Heart right ventricle (tissue), 16 donors: Measurements from ENCODE around the gene CCL27. TPM values are rescaled to one million over a fixed set of nuclear protein-coding genes. Genes with fewer than 3 reads are reported as not detected.
A peak's percentile ranks its signal among the peaks of the same experiment; 100 is the strongest.

ENCODE experiments used
- ATAC-seq, 8 donors: fragments of 200-7000 bp; cut with Tn5 transposase; one replicate each; pipeline ENCODE4 v1.9.1; 2020; ENCODE audit warnings: mild to moderate bottlenecking in 8 of 8, moderate library complexity in 8 of 8, moderate number of reproducible peaks in 1 of 8
- DNase-seq, 2 donors: peaks; one replicate each; pipeline ENCODE4 v3.0.0-alpha.2; 2020
- H3K27ac ChIP-seq, 10 donors: fragments of 200-600 bp; sonication (generic) in 2 of 10; one replicate each; pipeline versions ENCODE4 v1.5.0 to v1.8.0; 2020 to 2022; ENCODE audit warnings: mild to moderate bottlenecking in 3 of 10
- H3K27me3 ChIP-seq, 7 donors: fragments of 200-600 bp; one replicate each; pipeline ENCODE4 v1.8.0; 2021 to 2022; ENCODE audit warnings: mild to moderate bottlenecking in 2 of 7
- H3K36me3 ChIP-seq, 9 donors: fragments of 200-600 bp; sonication (generic) in 1 of 9; one replicate each; pipeline versions ENCODE4 v1.5.0 to v1.8.0; 2020 to 2022; ENCODE audit warnings: mild to moderate bottlenecking in 2 of 9
- H3K4me1 ChIP-seq, 9 donors: fragments of 200-600 bp; sonication (generic) in 1 of 9; one replicate each; pipeline versions ENCODE4 v1.5.0 to v1.8.0; 2020 to 2022; ENCODE audit warnings: mild to moderate bottlenecking in 4 of 9
- H3K4me3 ChIP-seq, 10 donors: fragments of 200-600 bp; sonication (generic) in 2 of 10; one replicate each; pipeline versions ENCODE4 v1.5.0 to v1.8.0; 2020 to 2022; ENCODE audit warnings: mild to moderate bottlenecking in 7 of 10, moderate library complexity in 2 of 10
- H3K9me3 ChIP-seq, 11 donors: fragments of 200-600 bp in 10 of 11; sonication (generic) in 2 of 11; one replicate each; pipeline versions ENCODE4 v1.5.0 to v1.8.0; 2013 to 2022; ENCODE audit warnings: mild to moderate bottlenecking in 2 of 11, control low read depth in 1 of 11, moderate library complexity in 1 of 11
- CTCF ChIP-seq, 9 donors: fragments of 200-600 bp; sonication (generic) in 2 of 9; IDR thresholded peaks; one replicate each; pipeline versions ENCODE4 v1.5.0 to v1.8.0; 2021 to 2022; ENCODE audit warnings: antibody characterized with exemption in 9 of 9, mild to moderate bottlenecking in 5 of 9, moderate library complexity in 1 of 9
- WGBS, 2 donors: extraction: QIAGEN DNeasy Blood & Tissue Kit; methylation state at CpG; one replicate each; pipeline ENCODE4 v1.1.7; 2013; ENCODE audit warnings: inconsistent platforms in 1 of 2; 5-methylcytosine and 5-hydroxymethylcytosine counted together
- intact Hi-C, 10 donors: fragments of 100-400 bp; cut with DNase I; formaldehyde crosslinking; loops; one replicate each; pipeline versions ENCODE4 v1.11.1 to v1.14.2; 2022
- polyA plus RNA-seq, 2 donors: library from polyadenylated mRNA; stranded (reverse); fragments of 200-250 nt; gene quantifications; one replicate each; pipeline ENCODE4 v1.2.3, GENCODE V29; 2013
- total RNA-seq, 10 donors: library from RNA; stranded (reverse); fragmentation: NEBNext Ultra II Directional in 3 of 10; extraction: Animal tissue kit (Norgen Biotek cat#: 25700) in 3 of 10; gene quantifications; one replicate each; pipeline versions ENCODE4 v1.2.1 to v1.2.4, GENCODE V29; 2021 to 2023
- donor health status: Arrhythmogenic right ventricular cardiomyopathy.
- donor health status: ischemic (EF 13 %, LVEDD 7.1; RV severe dilation, severe dysfunction).
- donor health status: healthy with polysubstance abuse.
- donor health status: DM: no; HTN: yes; CAD: no.
- donor health status: DM: no; HTN: no; CAD: no.
- donor health status: ischemic (EF 25% LVEDD 6.9; RV normal size, moderate dysfunction).
- donor health status: ischemic (EF 25% LVEDD 5.7; RV mildly dilated, moderate dysfunction).
- donor health status: healthy.
- donor health status: DM: yes; HTN: yes; CAD: no.
- donor health status: Ischemic cardiomyopathy.
- donor health status: ischemic (EF 35%, LVEDD 5.7; RV mildly dilated, moderate dysfunction).
- donor health status: nonischemic (EF 11% LVEDD 7.7; RV severe dilation, severe dysfunction).
- donor health status: DM: yes; HTN: yes; CAD: no.
- donor health status: PGD.
- donor health status: ischemic (EF 29% LVEDD 5.4; RV normal size, mild dysfunction).
- donor health status: nonischemic (EF 23%, LVEDD 6.1; RV moderate dilation, normal function).

CCL27 gene
- total and polyA plus RNA-seq, 12 donors = 0.44 to 0.45 TPM; not detected in 10

DNA sequence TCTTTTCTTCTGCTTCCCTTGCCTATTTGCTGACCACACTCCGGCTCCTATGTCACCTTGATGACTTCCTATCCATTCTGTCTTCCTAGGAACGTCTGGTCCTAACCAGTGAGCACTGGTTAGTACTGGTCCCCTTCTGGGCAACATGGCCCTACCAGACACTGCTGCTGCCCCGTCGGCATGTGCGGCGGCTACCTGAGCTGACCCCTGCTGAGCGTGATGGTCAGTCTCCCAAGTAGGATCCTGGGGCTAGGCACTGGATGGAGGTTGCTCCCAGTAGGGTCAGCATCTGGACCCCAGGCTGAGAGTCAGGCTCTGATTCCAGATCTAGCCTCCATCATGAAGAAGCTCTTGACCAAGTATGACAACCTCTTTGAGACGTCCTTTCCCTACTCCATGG lies 13.8 kb downstream of the CCL27 start:
- Histone ChIP-seq H3K27ac (no peak overlapping the region), H3K4me1 (peaks cover 13 to 56% (median 49%) of the 10 kb centered on the region in 9 donors), H3K36me3 (peaks cover 0 to 31% (median 13%) of the 10 kb centered on the region in 9 donors), H3K4me3 (no peak overlapping the region), H3K9me3 (no peaks in the 10 kb centered on the region), H3K27me3 (no peaks in the 10 kb centered on the region)
- DNase-seq (no peak), ATAC-seq (no peak)
- no peak for TF ChIP-seq CTCF (IDR thresholded peaks at IDR 0.05)
- 88 to 92% methylated on average over 8 of the region's 8 CpGs for WGBS, 2 donors
- intact Hi-C loops = loop anchor here in 1 of 10 donors (2.0 kb wide), 1 partner anchor 16 kb away; no protein-coding TSS in a partner anchor

DNA sequence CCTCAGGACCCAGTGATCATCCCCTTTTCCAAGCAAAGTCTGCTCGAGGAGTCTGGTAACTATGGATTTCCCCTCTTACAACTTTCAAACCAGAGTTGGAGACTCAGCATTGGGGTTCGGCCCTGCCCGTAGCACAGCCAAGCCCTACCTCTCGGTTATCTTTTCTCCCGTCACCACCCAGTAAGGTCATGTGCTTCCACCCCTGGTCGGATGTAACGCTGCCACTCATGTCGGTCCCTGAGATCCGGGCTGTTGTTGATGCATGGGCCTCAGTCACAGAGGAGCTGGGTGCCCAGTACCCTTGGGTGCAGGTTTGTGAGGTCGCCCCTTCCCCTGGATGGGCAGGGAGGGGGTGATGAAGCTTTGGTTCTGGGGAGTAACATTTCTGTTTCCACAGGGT lies 14.8 kb downstream of the CCL27 start:
- peaks cover 9 to 46% (median 39%) of the 10 kb centered on the region in 9 donors for H3K4me1 ChIP-seq
- intact Hi-C loops = loop anchor here in 1 of 10 donors (2.0 kb wide), 1 partner anchor 17 kb away; no protein-coding TSS in a partner anchor
- 36 to 45% methylated on average over 10 of the region's 10 CpGs for WGBS, 2 donors

GRCh38 chr9:34647084-34647403 lies 15.4 kb downstream of the CCL27 start:
- Histone ChIP-seq H3K4me1 (peaks cover 9 to 40% (median 34%) of the 10 kb centered on the region in 9 donors), H3K27ac (peak overlapping the region; percentile 84 to 97 (median 91)), H3K27me3 (no peaks in the 10 kb centered on the region), H3K36me3 (peaks cover 0 to 31% (median 13%) of the 10 kb centered on the region in 9 donors), H3K4me3 (peak overlapping the region; percentile 52 to 93 (median 72)), H3K9me3 (no peaks in the 10 kb centered on the region)
- DNase-seq = no peak
- TF ChIP-seq CTCF (IDR thresholded peaks at IDR 0.05) = no peak
- peak in 1 of 8 donors; percentile 2 for ATAC-seq
- intact Hi-C loops = no loop called here
- 1 to 2% methylated on average over 8 of the region's 8 CpGs for WGBS, 2 donors

More for the DNA sequence above, 14.8 kb downstream of the CCL27 start:
- Histone ChIP-seq H3K9me3 (no peaks in the 10 kb centered on the region), H3K4me3 (peak overlapping the region; percentile 52 to 93 (median 72)), H3K27ac (peak overlapping the region in 9 of 10 donors; percentile 84 to 97 (median 92)), H3K36me3 (peaks cover 0 to 31% (median 13%) of the 10 kb centered on the region in 9 donors), H3K27me3 (no peaks in the 10 kb centered on the region)
- no peak for ATAC-seq
- TF ChIP-seq CTCF (IDR thresholded peaks at IDR 0.05) = no peak
- DNase-seq = no peak

GRCh38 chr9:34646211-34647083 lies 16.0 kb downstream of the CCL27 start, which contains the start of gene GALT:
Gene GALT, plus strand, starts transcription at chr9:34646675. Its CDS starts 30 bp downstream, at chr9:34646705.
- H3K4me3 ChIP-seq = peak within 1 kb of the TSS; percentile 52 to 93 (median 72)
- intact Hi-C loops = no loop called here
- peak; percentile 83 to 92 (median 88) for ATAC-seq
- 5 to 6% methylated on average over 43 of the region's 43 CpGs for WGBS, 2 donors
- H3K4me1 ChIP-seq = peaks cover 9 to 34% (median 28%) of the 10 kb centered on the region in 9 donors
- peak within 1 kb of the TSS; percentile 84 to 97 (median 91) for H3K27ac ChIP-seq
- peak; percentile 95 to 98 for DNase-seq
- H3K27me3 ChIP-seq = no peaks in the 10 kb centered on the region
- H3K9me3 ChIP-seq = no peaks in the 10 kb centered on the region
- H3K36me3 ChIP-seq = peaks cover 0 to 31% (median 13%) of the 10 kb centered on the region in 9 donors
- peak in 8 of 9 donors; percentile 20 to 61 (median 44) for TF ChIP-seq CTCF (IDR thresholded peaks at IDR 0.05)
